ENCODE measurements around the gene KBTBD8.

Gene KBTBD8, protein sequence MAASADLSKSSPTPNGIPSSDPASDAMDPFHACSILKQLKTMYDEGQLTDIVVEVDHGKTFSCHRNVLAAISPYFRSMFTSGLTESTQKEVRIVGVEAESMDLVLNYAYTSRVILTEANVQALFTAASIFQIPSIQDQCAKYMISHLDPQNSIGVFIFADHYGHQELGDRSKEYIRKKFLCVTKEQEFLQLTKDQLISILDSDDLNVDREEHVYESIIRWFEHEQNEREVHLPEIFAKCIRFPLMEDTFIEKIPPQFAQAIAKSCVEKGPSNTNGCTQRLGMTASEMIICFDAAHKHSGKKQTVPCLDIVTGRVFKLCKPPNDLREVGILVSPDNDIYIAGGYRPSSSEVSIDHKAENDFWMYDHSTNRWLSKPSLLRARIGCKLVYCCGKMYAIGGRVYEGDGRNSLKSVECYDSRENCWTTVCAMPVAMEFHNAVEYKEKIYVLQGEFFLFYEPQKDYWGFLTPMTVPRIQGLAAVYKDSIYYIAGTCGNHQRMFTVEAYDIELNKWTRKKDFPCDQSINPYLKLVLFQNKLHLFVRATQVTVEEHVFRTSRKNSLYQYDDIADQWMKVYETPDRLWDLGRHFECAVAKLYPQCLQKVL

DNA sequence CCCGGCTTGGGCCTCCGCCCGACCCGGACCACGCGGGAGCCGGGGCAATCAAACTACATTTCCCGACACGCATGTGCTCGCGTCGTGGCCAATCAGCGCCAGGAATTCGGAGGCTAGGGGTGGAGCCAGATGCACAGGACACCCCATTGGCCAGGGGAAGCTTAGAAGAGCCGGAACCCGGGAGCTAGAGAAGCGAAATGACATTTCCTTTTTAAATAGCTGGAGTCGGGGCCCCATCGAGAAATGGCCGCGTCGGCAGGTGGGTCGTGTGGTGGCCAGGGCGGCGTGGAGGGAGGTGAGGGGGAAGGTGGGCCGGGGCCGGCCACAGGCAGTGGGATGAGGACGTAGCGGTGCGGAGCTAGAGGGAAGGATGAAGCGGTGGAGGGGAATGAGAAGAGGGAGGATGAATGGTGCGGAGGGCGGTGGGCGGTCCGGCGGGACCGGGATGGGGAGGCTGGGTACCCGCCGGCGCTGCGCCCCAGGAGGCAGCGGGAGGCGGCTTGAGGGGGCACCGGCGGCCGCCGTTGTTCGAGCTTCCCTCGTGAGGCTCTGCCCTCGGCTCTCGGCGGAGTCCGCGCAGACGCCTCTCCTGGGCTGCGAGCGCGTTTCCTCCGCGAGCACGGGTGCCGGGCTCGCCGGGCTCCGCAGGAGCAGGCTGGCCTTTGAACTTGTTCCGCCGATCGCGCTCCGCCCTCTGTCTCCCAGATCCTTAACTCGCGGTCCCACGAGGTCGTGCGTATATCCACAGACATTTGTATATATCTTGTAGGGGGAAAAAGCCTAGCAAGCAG, at the start of gene KBTBD8:
TSS of gene KBTBD8 (plus strand) at position 195 of the 791 bp plus-strand sequence. CDS start at position 244, 49 bp downstream.
- peak; percentile 98 for DNase-seq (ENCODE audit: low read depth)

DNA sequence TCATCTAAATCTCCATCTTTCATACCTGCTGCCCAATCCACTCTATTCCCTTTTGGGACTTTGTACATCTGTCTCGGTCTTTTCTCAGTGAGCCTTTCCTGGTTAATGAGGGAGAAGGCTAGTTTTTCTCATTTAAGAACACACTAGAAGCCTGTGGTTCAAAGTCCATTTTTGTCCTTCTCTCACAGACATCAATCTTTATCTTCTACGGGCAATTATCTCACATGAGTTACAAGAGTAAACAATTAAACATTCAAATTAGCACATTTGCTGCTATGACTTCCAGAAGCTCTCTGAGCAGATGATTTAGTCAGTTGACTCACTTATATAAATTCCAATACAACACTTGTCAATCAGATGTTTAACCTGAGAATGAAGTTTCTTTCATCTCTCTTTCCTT, 49.3 kb upstream of the KBTBD8 start:
- no peak for DNase-seq (ENCODE audit: low read depth)

DNA sequence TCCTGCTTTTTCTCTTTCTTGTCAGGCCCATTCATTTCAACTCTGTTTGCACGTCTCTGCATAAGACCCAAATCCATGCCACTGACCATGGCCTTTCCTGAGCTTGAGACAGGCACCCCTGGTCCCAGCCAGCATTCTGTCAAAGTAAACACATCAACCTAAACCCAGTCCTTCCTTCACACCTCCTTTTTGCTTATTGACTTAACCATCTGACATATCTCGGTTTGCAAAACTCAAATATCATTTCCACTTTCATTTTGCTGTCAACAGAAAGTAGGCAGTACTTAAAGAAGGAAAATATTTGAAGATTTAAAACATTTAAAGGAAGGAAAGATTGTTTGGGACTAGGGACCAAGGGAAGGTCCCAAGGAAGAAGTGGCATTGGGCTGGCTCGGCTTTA, 48.2 kb upstream of the KBTBD8 start:
- no peak for DNase-seq (ENCODE audit: low read depth)

GRCh38 chr3:66952357-66952756, 45.8 kb upstream of the KBTBD8 start:
- no peak for DNase-seq (ENCODE audit: low read depth)

DNA sequence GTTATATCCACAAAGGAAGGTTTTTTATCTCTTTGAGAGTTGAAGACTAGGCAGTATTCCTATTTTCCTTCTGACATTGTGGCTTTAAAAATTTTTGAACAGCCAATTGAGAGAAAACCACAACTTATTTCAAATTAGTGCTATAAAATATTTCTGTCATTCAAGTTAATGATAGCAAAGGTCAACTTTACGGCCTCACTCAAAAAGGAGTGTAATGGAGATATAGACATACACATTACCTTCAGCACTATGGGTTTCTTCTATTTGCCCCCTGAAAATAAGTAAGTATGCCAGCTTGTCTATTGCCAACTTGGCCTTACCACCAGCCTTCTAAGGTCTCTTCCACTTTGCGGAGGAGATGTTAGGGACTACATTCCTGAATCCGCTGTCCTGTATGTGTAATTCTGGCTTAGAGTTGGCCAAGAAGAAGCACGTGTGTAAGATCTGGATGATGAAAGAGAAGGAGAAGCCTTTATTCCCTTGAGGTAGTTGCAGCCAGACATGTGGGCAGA, 44.1 kb upstream of the KBTBD8 start:
- no peak for DNase-seq (ENCODE audit: low read depth)

DNA sequence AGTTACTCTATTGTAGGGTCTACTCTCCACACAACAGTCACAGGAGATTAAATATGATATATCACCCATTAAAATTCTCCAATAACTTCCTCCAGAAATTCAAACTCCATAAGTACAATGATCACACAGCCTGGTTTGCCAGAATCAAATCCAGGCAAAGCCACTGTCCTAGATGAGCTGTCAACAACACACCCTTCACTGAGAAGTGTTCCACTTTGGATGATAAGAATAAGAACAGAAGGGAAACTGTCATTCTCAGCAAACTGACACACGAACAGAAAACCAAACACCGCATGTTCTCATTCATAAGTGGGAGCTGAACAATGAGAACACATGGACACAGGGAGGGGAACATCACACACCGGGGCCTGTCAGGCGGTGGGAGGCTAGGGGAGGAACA, 41.4 kb upstream of the KBTBD8 start:
- no peak for DNase-seq (ENCODE audit: low read depth)

DNA sequence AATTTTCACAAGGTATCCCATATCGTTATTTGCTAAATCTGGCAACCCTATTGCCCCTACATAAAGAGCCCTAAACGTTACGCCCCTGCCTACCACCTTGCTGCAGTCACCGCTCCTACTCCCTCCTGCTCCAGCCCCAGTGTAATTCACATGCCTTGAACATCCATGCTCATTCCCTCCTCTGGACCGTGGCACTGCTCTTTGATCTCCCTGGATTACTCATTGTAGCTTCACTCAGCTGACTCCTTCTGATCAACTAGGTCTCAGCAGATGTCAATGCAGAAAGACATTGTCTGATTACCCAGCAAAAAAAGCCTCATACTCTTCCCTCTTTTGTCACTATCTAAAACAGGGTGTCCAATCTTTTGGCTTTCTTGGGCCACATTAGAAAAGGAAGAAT, 40.7 kb upstream of the KBTBD8 start:
- DNase-seq (ENCODE audit: low read depth), result no peak

DNA sequence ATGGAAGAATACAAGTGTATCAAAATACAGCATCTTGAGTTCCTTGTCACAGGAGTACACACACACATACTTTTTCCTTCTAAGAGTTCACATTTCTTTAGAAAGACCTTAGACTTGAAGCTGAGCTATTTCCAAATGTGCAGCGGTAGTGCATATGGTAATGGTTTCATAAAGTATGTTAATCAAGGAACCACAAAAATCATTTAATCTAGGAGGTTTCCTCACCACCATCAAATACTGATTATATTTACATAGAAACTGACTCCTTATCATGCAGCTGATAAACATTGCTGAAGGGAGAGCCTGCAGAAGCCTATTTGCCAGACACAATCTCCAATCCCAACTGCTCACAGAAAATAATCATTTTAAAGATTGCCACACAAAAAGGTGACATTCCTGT, 40.0 kb upstream of the KBTBD8 start:
- DNase-seq (ENCODE audit: low read depth), result no peak

DNA sequence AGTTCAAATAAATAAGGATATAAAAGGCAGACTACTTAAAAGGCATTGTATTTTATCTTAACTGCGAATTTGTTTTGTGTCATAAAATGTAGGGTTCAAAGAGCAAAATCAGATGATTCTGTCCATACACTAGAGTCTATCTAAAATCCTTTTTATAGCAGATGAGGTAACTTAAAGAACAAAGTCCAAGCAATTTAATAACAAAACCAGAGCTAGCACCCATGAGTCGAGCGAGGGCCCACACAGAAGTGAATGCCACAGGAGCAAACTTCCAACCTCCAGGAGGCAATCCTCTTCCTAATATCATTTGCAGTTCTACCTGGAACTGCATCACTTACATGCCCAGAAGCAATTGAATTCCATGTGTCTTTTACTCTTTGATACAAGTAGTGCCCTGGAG, 35.4 kb upstream of the KBTBD8 start:
- DNase-seq (ENCODE audit: low read depth), result no peak

GRCh38 chr3:66971245-66971644, 26.9 kb upstream of the KBTBD8 start:
- no peak for DNase-seq (ENCODE audit: low read depth)

DNA sequence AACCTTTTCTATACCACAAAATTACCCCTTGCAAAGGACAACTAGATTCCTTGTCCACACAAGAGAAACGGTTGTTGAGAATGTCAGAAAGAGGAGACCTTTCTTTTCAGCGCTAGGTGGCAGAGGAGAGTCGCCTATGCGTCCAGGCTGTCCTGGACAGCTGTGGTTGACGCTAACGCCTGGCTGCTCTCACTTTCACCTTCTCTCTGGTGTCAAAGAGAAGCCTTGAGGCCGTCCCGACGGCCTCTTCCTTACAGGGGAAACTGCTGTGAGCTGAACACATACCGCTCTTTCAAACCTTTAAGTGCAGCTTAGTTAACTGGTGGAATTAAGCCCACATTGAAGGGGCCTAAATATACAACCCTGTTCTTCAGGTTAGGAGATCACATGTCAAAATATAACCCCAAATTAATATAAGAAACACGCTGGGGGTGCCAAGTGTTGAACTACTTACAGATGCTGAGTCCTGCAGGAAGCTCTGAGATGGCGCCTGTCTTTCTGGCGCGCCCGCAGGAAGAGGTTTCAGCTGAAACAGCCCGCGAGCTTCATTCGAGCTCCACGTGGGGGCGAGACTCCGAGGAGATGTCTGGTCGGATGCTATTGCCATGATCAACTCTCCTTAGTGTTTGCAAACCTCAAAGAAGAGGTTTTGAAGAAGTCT, 26.1 kb upstream of the KBTBD8 start:
- DNase-seq (ENCODE audit: low read depth), result peak; percentile 75

GRCh38 chr3:66980791-66981190, 17.3 kb upstream of the KBTBD8 start:
- no peak for DNase-seq (ENCODE audit: low read depth)

DNA sequence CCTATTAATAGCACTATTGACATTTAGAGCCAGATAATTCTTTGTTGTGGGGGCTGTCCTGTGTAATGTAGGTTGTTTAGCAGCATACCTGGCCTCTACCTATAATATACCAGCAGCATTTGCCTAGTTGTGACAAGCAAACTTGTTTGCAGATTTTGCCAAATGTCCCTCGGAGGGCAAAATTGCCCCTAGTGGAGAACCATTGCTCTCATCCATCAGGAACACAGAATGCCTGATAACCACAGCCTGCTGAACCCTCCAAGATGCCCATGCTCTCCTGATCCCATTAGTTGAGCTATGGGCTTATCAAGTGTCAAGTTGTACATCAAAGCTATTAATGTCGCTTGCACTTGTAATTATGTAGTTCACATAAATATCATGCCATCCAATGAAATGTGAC, 15.0 kb upstream of the KBTBD8 start:
- no peak for DNase-seq (ENCODE audit: low read depth)

GRCh38 chr3:66985336-66985920, 12.7 kb upstream of the KBTBD8 start:
- DNase-seq (ENCODE audit: low read depth), result no peak

DNA sequence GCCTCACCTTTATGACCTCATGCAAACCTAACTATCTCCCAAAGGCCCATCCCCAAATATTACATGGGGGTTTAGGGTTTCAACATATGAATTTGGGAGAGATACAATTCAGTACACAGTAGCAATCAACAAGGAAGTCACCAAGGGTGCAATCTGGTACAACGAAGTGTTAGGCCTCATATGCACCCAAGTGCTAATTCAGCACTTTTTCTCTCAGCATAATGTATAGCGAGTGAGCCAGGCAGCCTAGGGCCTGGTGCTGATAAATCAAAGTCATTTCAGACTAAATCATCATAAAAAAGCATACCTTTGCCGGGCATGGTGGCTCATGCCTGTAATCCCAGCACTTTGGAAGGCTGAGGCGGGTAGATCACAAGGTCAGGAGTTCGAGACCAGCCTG, 11.7 kb upstream of the KBTBD8 start:
- DNase-seq (ENCODE audit: low read depth), result no peak

DNA sequence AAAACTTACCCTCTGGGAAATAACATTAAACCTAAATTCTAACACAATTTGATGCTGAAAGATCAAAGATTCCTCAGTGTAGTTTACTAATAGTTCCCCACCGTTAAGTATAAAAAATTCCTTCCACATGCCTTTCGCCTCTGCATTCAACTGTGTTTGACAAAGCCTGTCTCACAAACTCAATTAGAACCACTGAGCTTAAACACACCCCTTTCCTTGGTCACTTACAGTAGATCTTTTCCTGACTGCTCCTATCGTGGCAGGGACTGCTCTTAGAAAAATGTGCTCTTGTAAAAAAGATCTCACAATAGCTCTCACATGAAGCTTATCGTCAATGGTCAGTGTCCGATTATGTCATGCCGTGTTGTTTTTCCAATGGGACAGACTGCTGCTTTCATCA, 8.9 kb upstream of the KBTBD8 start:
- DNase-seq (ENCODE audit: low read depth), result no peak

DNA sequence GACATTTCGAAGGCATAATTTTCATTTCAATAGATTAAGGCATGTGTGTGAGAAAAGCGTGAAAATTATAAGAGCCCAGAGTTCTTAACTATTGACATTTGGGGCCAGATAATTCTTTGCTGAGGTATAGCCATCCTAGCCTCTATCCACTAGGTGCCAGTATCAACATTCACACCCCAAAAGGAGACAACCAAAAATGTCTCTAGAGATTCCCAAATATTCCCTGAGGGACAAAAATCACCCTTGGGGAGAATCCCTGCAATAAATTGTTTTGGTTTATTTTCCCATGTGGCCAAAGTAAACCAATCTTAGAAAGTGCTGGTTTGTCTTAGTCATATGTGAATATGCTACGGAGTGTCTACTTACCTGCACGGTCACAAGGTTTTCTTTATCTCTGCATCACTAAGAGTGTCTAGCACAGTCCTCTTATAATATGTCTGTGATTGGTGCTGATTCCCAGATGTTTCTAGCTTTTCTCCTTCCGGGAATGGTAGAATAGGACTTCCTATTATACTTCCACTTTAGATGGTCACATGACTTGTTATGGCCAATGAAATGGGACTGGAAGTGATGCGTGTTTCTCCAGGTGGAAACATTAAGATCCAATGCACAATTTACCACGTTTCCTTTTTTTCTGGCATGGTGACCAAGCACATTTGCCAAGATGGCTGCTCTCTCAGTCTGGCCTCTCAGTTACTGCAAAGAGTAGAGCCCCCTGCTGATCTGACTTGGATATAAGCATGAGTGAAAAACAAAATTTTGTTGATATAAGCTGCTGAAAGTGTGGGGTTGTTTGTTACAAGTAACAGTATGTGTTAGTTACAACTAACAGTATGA, 8.0 kb upstream of the KBTBD8 start:
- DNase-seq (ENCODE audit: low read depth), result peak; percentile 37

DNA sequence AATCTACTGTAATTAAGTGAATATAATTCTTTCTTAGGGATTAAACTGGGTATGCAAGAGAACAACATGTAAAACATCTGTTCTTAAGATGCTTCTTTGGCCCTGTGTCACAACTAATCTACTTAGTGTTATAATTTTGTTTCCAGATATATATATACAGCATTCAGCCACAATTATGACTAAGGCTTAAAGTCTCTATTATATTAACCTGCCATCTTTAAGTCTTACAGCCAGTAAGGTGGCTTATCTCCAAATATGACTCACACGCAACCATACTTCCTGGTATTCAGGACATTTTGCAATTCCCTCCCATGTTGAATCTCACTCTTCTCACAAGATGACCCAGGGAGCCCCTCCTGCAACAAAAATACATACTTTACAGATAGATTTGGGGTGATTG, 6.6 kb upstream of the KBTBD8 start:
- peak; percentile 70 for DNase-seq (ENCODE audit: low read depth)

DNA sequence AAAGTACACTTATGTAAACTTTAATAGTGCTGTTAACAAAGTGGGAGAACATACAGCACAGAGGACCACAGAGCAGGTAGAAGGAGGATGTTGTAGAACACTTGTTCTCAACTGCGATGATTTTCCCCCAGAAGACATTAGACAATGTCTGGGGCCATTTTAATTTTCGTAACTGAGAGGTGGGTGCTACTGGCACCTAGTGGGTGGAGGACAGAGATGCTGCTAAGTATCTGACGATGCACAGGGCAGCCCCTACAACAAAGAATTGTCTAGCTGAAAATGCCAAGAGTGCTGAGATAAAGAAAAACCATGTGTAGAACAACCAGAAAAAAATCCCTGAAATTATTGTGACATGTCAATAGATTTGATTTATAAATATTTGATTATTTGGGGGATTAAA, 5.0 kb upstream of the KBTBD8 start:
- DNase-seq (ENCODE audit: low read depth), result no peak

GRCh38 chr3:66994588-66994987, 3.5 kb upstream of the KBTBD8 start:
- DNase-seq (ENCODE audit: low read depth), result no peak

DNA sequence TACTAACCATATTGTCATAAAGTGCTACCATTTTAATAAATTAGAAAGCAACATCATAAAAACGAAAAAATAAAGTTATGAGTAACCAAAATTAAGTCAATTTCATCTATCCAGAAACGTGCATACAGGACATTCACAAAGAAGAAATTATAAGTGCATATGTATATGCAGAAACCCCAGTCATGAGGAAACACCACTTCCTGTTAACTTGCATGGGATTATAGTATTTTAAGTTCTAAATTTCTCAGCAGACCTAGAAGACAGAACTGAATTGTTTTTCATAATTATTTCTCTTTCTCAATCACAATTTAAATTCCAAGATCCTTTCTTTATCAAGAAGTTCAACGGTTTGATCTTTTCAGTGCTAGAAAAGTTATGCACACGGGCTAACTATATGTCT, 1.4 kb upstream of the KBTBD8 start:
- no peak for DNase-seq (ENCODE audit: low read depth)

Measured in ELR (cell line).